ENCODE measurements around the gene C4B.
"Not testable (repeated sequence)": the region's sequence is repeated elsewhere in the genome, so short reads cannot be mapped to it uniquely, and the experiment has no call there.

DNA sequence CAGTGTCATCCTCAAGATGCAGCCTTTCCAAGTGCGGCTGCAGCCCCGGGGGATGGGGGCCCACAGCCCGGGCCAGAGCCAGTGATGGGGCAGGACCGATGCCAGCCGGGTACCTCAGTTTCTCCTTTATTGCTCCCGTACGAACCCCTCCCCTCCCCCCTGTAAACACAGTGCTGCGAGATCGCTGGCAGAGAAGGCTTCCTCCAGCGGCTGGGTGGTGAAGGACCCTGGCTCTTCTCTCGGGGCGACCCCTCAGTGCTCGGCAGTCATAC, 26.4 kb downstream of the C4B start:
- TF ChIP-seq CTCF, POLR2A (IDR thresholded peaks at IDR 0.05): not testable (repeated sequence)

Data from esophagus squamous epithelium (tissue), 4 donors.